ENCODE measurements around the gene ELP2. TPM values are rescaled to one million over a fixed set of nuclear protein-coding genes. Genes with fewer than 3 reads are reported as not detected.

The ELP2 gene
- total and polyA plus RNA-seq, 9 of the 15 experiments (the other 6 are each of a cell fraction or from before 2014, with no cell fraction given) = 76.8 to 192 (median 140) TPM

GRCh38 chr18:36186461-36187192, 56.9 kb downstream of the ELP2 start (continued):
- no peak for TF ChIP-seq AFF1 (IDR thresholded peaks at IDR 0.05; ENCODE audit: low read depth in 1 of 2, partially characterized antibody in 2 of 2)
- TF ChIP-seq ZBTB5 (IDR thresholded peaks at IDR 0.05) = no peak
- no peak for TF ChIP-seq MECOM (CRISPR knock-in tag; IDR thresholded peaks at IDR 0.05)
- TF ChIP-seq CTCF (IDR thresholded peaks at IDR 0.05 in 2 of 3, conservative IDR thresholded peaks at IDR 0.05 in 1 of 3; ENCODE audit: insufficient read depth in 2 of 3, low read depth in 1 of 3, low read length in 3 of 3) = peak in 1 of 3 experiments; percentile 11; a peak in 1 of 6 replicates
- TF ChIP-seq RUNX1 (IDR thresholded peaks at IDR 0.05; ENCODE audit: low read depth) = no peak
- TF ChIP-seq ZFPM2 (CRISPR knock-in tag; IDR thresholded peaks at IDR 0.05) = no peak
- no peak for TF ChIP-seq NR2F6 (CRISPR knock-in tag; IDR thresholded peaks at IDR 0.05)
- no peak for TF ChIP-seq RAD51 (IDR thresholded peaks at IDR 0.05; ENCODE audit: borderline replicate concordance, low read depth)
- TF ChIP-seq E2F6 (IDR thresholded peaks at IDR 0.05; ENCODE audit: borderline replicate concordance in 1 of 2, extremely low read depth in 1 of 2, insufficient read depth in 1 of 2, insufficient read length in 1 of 2, low read depth in 1 of 2, low read length in 1 of 2, poor library complexity in 1 of 2, severe bottlenecking in 1 of 2) = peak in 1 of 2 experiments; percentile 62
- TF ChIP-seq LARP7 (IDR thresholded peaks at IDR 0.05) = no peak
- TF ChIP-seq SIN3A (IDR thresholded peaks at IDR 0.05; ENCODE audit: borderline replicate concordance in 2 of 2, control insufficient read depth in 1 of 2, low read depth in 2 of 2, low read length in 2 of 2) = peak in 1 of 2 experiments; percentile 30; a peak in 1 of 4 replicates
- no peak for TF ChIP-seq KLF16 (IDR thresholded peaks at IDR 0.05)
- TF ChIP-seq ZNF778 (CRISPR knock-in tag; IDR thresholded peaks at IDR 0.05) = no peak
- no peak for TF ChIP-seq ZC3H4 (CRISPR knock-in tag; IDR thresholded peaks at IDR 0.05; ENCODE audit: borderline replicate concordance)
- no peak for TF ChIP-seq HMG20B (CRISPR knock-in tag; IDR thresholded peaks at IDR 0.05)
- no peak for TF ChIP-seq CCAR2 (IDR thresholded peaks at IDR 0.05; ENCODE audit: low read depth, low read length)
- no peak for TF ChIP-seq ZBTB43 (CRISPR knock-in tag; IDR thresholded peaks at IDR 0.05)

All from K562 (cell line).